Effector CD8-positive, alpha-beta T cell (primary cell): ENCODE data around the gene CDC42BPA.
"Not testable (repeated sequence)": the region's sequence is repeated elsewhere in the genome, so short reads cannot be mapped to it uniquely, and the experiment has no call there.

ENCODE experiments used
- DNase-seq: peaks from one replicate; lab custom pipeline; 2025; lab: John Stamatoyannopoulos, UW

The CDC42BPA gene

GRCh38 chr1:227308367-227309336, 9.6 kb downstream of the CDC42BPA start:
- no peak for DNase-seq

GRCh38 chr1:227306689-227307088, 11.6 kb downstream of the CDC42BPA start:
- no peak for DNase-seq

GRCh38 chr1:227305894-227306626, 12.2 kb downstream of the CDC42BPA start:
- no peak for DNase-seq

GRCh38 chr1:227304665-227305064, 13.6 kb downstream of the CDC42BPA start:
- no peak for DNase-seq

- DNase-seq = no peak
These were observed 14.6 kb downstream of the CDC42BPA start for GRCh38 chr1:227303662-227304061.

GRCh38 chr1:227300682-227301081, 17.6 kb downstream of the CDC42BPA start:
- DNase-seq = no peak

GRCh38 chr1:227299688-227300087, 18.6 kb downstream of the CDC42BPA start:
- no peak for DNase-seq

- DNase-seq = no peak
These were observed 19.1 kb downstream of the CDC42BPA start for GRCh38 chr1:227299241-227299627.

GRCh38 chr1:227298512-227299240, 19.6 kb downstream of the CDC42BPA start:
- no peak for DNase-seq

GRCh38 chr1:227297073-227297793, 21.1 kb downstream of the CDC42BPA start:
- no peak for DNase-seq

- no peak for DNase-seq
These were observed 22.7 kb downstream of the CDC42BPA start for GRCh38 chr1:227295609-227296008.

GRCh38 chr1:227285745-227286144, 32.5 kb downstream of the CDC42BPA start:
- no peak for DNase-seq

GRCh38 chr1:227281371-227281770, 36.9 kb downstream of the CDC42BPA start:
- DNase-seq = no peak

GRCh38 chr1:227280836-227281235, 37.5 kb downstream of the CDC42BPA start:
- no peak for DNase-seq

- not testable (repeated sequence) for DNase-seq
These were observed 42.1 kb downstream of the CDC42BPA start for GRCh38 chr1:227276156-227276693.

GRCh38 chr1:227273557-227273956, 44.7 kb downstream of the CDC42BPA start:
- no peak for DNase-seq

- no peak for DNase-seq
These were observed 45.9 kb downstream of the CDC42BPA start for GRCh38 chr1:227272428-227272827.

GRCh38 chr1:227270554-227270953, 47.7 kb downstream of the CDC42BPA start:
- no peak for DNase-seq

- DNase-seq = no peak
These were observed 49.3 kb downstream of the CDC42BPA start for GRCh38 chr1:227268943-227269342.

- DNase-seq = no peak
These were observed 52.4 kb downstream of the CDC42BPA start for GRCh38 chr1:227265891-227266290.

GRCh38 chr1:227263869-227264268, 54.4 kb downstream of the CDC42BPA start:
- DNase-seq = no peak
